Measurements from ENCODE around the gene NAT9. TPM values are rescaled to one million over a fixed set of nuclear protein-coding genes. Genes with fewer than 3 reads are reported as not detected.

NAT9 gene
- total and polyA plus RNA-seq, 2 donors (not counting 1 experiment from before 2014, with no cell fraction given) = 66.6 to 73.6 TPM

GRCh38 chr17:74767111-74767516, 9.0 kb downstream of the NAT9 start:
- Mint-ChIP-seq H3K9me3 (ENCODE audit: insufficient read depth) (no peaks in the 10 kb centered on the region), H3K27ac (no peak overlapping the region), H3K4me3 (no peak overlapping the region), H3K27me3 (no peaks in the 10 kb centered on the region), H3K4me1 (peaks cover 9% of the 10 kb centered on the region)
- H3K79me2 ChIP-seq (ENCODE audit: control insufficient read depth, insufficient read depth, low read length) = no peaks in the 10 kb centered on the region
- intact Hi-C loops (cut with micrococcal nuclease) = no loop called here
- H2AFZ ChIP-seq (ENCODE audit: insufficient read depth, low read depth, low read length, poor library complexity, severe bottlenecking) = no peak overlapping the region
- DNase-seq (no peak), ATAC-seq (ENCODE audit: low read depth) (no peak)
- 88% methylated on average over 7 of the region's 10 CpGs for WGBS (ENCODE audit: insufficient coverage)
- ChIA-PET CTCF (interaction anchor here (0.8 to 6.6 kb wide), 4 partner anchors 22 to 110 kb away, joined by 3 to 76 read pairs (median 5); partner anchors contain the start of gene RAB37), POLR2A (interaction anchor here (0.5 kb wide), 1 partner anchor 10 kb away, joined by 4 read pairs; no protein-coding TSS in a partner anchor)
- H3K4me3 ChIP-seq (ENCODE audit: control extremely low read depth in 1 of 5, extremely low read depth in 1 of 5, insufficient read depth in 1 of 5, low read depth in 2 of 5, low read length in 4 of 5) = no peak overlapping the region
- no peak overlapping the region for H3K9ac ChIP-seq (ENCODE audit: low read length)
- H4K20me1 ChIP-seq (ENCODE audit: control insufficient read depth, insufficient read depth, low read length, poor library complexity, severe bottlenecking) = peaks cover 53% of the 10 kb centered on the region
- TF ChIP-seq EZH2 (IDR thresholded peaks at IDR 0.05; ENCODE audit: borderline replicate concordance, insufficient read depth, low read depth, low read length, poor library complexity, severe bottlenecking) (no peak), CTCF (IDR thresholded peaks at IDR 0.05) (no peak)
- H3K36me3 ChIP-seq (replicated peaks in 1 of 2; ENCODE audit: control extremely low read depth in 1 of 2, control insufficient read depth in 1 of 2, extremely low read depth in 1 of 2, insufficient read depth in 2 of 2, low read length in 1 of 2) = peaks cover 1 to 65% of the 10 kb centered on the region in 2 experiments
- no peak overlapping the region for H3K27ac ChIP-seq (ENCODE audit: low read length in 2 of 2)
- H3K9me3 ChIP-seq (ENCODE audit: control extremely low read depth in 1 of 3, control insufficient read depth in 2 of 3, insufficient read depth in 1 of 3, low read length in 2 of 3) = no peaks in the 10 kb centered on the region
- H3K4me1 ChIP-seq (ENCODE audit: control insufficient read depth in 2 of 2, insufficient read depth in 2 of 2, low read length in 2 of 2) = no peaks in the 10 kb centered on the region
- H3K27me3 ChIP-seq (replicated peaks in 1 of 4; ENCODE audit: control extremely low read depth in 1 of 4, control insufficient read depth in 3 of 4, insufficient read depth in 4 of 4, low read length in 3 of 4) = no peaks in the 10 kb centered on the region
- no peak overlapping the region for H3K4me2 ChIP-seq (replicated peaks; ENCODE audit: low read depth, low read length, poor library complexity, severe bottlenecking)

- no CpG with 5 or more reads among the region's 2 CpGs for WGBS (ENCODE audit: insufficient coverage)
- H3K27ac Mint-ChIP-seq = no peak overlapping the region
- H2AFZ ChIP-seq (ENCODE audit: insufficient read depth, low read depth, low read length, poor library complexity, severe bottlenecking) = no peak overlapping the region
Observed at GRCh38 chr17:74766413-74766812, 9.7 kb downstream of the NAT9 start.

More at GRCh38 chr17:74766413-74766812, 9.7 kb downstream of the NAT9 start:
- H3K4me1 Mint-ChIP-seq = peaks cover 9% of the 10 kb centered on the region
- H3K4me3 ChIP-seq (ENCODE audit: control extremely low read depth in 1 of 5, extremely low read depth in 1 of 5, insufficient read depth in 1 of 5, low read depth in 2 of 5, low read length in 4 of 5) = no peak overlapping the region
- peaks cover 53% of the 10 kb centered on the region for H4K20me1 ChIP-seq (ENCODE audit: control insufficient read depth, insufficient read depth, low read length, poor library complexity, severe bottlenecking)
- H3K9ac ChIP-seq (ENCODE audit: low read length) = no peak overlapping the region
- H3K9me3 Mint-ChIP-seq (ENCODE audit: insufficient read depth) = no peaks in the 10 kb centered on the region
- peaks cover 5% of the 10 kb centered on the region for H3K79me2 ChIP-seq (ENCODE audit: control insufficient read depth, insufficient read depth, low read length)
- TF ChIP-seq EZH2 (IDR thresholded peaks at IDR 0.05; ENCODE audit: borderline replicate concordance, insufficient read depth, low read depth, low read length, poor library complexity, severe bottlenecking) (no peak), CTCF (IDR thresholded peaks at IDR 0.05) (no peak)
- H3K4me2 ChIP-seq (replicated peaks; ENCODE audit: low read depth, low read length, poor library complexity, severe bottlenecking) = no peak overlapping the region
- H3K4me1 ChIP-seq (ENCODE audit: control insufficient read depth in 2 of 2, insufficient read depth in 2 of 2, low read length in 2 of 2) = no peaks in the 10 kb centered on the region
- no peaks in the 10 kb centered on the region for H3K27me3 Mint-ChIP-seq
- ATAC-seq (ENCODE audit: low read depth) (no peak), DNase-seq (no peak)
- intact Hi-C loops (cut with micrococcal nuclease) = no loop called here
- ChIA-PET POLR2A (no interaction called here), CTCF (interaction anchor here (0.6 to 6.6 kb wide), 5 partner anchors 10 to 109 kb away, joined by 3 to 76 read pairs (median 5); partner anchors contain the start of gene RAB37)
- no peaks in the 10 kb centered on the region for H3K9me3 ChIP-seq (ENCODE audit: control extremely low read depth in 1 of 3, control insufficient read depth in 2 of 3, insufficient read depth in 1 of 3, low read length in 2 of 3)
- H3K4me3 Mint-ChIP-seq = no peak overlapping the region
- H3K27me3 ChIP-seq (replicated peaks in 1 of 4; ENCODE audit: control extremely low read depth in 1 of 4, control insufficient read depth in 3 of 4, insufficient read depth in 4 of 4, low read length in 3 of 4) = no peaks in the 10 kb centered on the region
- no peak overlapping the region for H3K27ac ChIP-seq (ENCODE audit: low read length in 2 of 2)
- H3K36me3 ChIP-seq (replicated peaks in 1 of 2; ENCODE audit: control extremely low read depth in 1 of 2, control insufficient read depth in 1 of 2, extremely low read depth in 1 of 2, insufficient read depth in 2 of 2, low read length in 1 of 2) = peaks cover 0 to 64% of the 10 kb centered on the region in 2 experiments

Measured in B cell (primary cell).